Stimulated activated CD4-positive, alpha-beta T cell treated with anti-CD3 and anti-CD28 coated beads, Interleukin-1b, Interleukin-23, amount 100 ng/mL, for 24 hours (primary cell): Measurements from ENCODE around the gene THADA.

Source experiments
- DNase-seq, 4 experiments: peaks; one replicate each; pipeline ENCODE4 v3.0.0-alpha.2; 2020; ENCODE audit warnings: low read depth in 4 of 4, low spot score in 1 of 4

THADA gene

GRCh38 chr2:43363120-43363519 lies 232.7 kb downstream of the THADA start:
- no peak for DNase-seq

GRCh38 chr2:43361286-43361685 lies 234.6 kb downstream of the THADA start:
- DNase-seq: no peak

- DNase-seq: no peak
Measured at GRCh38 chr2:43360137-43360536, 235.7 kb downstream of the THADA start.

- no peak for DNase-seq
Measured at GRCh38 chr2:43358410-43359201, 237.2 kb downstream of the THADA start.

GRCh38 chr2:43356774-43357173 lies 239.1 kb downstream of the THADA start:
- no peak for DNase-seq

GRCh38 chr2:43355399-43355798 lies 240.4 kb downstream of the THADA start:
- no peak for DNase-seq

GRCh38 chr2:43349904-43350303 lies 245.9 kb downstream of the THADA start:
- DNase-seq: no peak

GRCh38 chr2:43348908-43349661 lies 246.8 kb downstream of the THADA start:
- no peak for DNase-seq

- DNase-seq: no peak
Measured at GRCh38 chr2:43347746-43348145, 248.1 kb downstream of the THADA start.

- DNase-seq: no peak
Measured at GRCh38 chr2:43346602-43347567, 249.0 kb downstream of the THADA start.

GRCh38 chr2:43345872-43346271 lies 250.0 kb downstream of the THADA start:
- DNase-seq: no peak

- no peak for DNase-seq
Measured at GRCh38 chr2:43345391-43345813, 250.4 kb downstream of the THADA start.

GRCh38 chr2:43344868-43345373 lies 250.9 kb downstream of the THADA start:
- DNase-seq: no peak

- no peak for DNase-seq
Measured at GRCh38 chr2:43343573-43344304, 252.1 kb downstream of the THADA start.

GRCh38 chr2:43341959-43342757 lies 253.7 kb downstream of the THADA start:
- no peak for DNase-seq

- DNase-seq: no peak
Measured at GRCh38 chr2:43340945-43341356, 254.9 kb downstream of the THADA start.

- DNase-seq: no peak
Measured at GRCh38 chr2:43340066-43340465, 255.8 kb downstream of the THADA start.

- DNase-seq: no peak
Measured at GRCh38 chr2:43333656-43334144, 262.1 kb downstream of the THADA start.

GRCh38 chr2:43333101-43333655 lies 262.7 kb downstream of the THADA start:
- no peak for DNase-seq
